Measurements from ENCODE around the gene RSPH6A. TPM values are rescaled to one million over a fixed set of nuclear protein-coding genes. Genes with fewer than 3 reads are reported as not detected.
"Not testable (repeated sequence)": the region's sequence is repeated elsewhere in the genome, so short reads cannot be mapped to it uniquely, and the experiment has no call there.

The RSPH6A gene
- total RNA-seq, 1 experiment from 2014 or later: not detected

DNA sequence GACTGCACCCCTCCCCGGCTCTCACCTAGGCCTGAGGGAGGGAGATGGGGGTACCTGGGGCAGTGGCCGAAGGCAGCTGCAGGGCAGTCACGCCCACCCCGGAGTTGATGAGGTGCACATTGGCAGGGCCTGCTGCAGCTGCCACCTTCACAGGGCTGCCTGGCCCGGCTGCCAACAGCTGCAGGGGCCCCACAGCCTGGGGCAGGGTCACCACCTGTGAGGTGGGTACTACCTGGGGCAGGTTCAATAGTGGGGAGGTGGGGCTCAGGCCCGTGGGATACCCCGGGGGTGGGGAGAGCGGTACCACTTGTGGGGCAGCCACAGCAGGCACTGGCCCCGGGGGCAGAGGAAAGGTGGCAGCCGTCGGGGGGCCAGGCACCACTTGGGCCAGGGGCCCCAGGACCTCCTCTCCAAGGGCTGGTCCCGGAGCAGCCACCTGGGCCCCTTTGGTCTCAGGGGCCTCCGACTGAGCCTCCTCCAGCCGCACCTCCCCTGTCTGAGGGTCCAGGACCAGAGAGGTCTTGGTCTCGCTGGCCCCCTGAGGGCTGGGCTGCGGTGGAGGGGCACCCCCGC, 48.7 kb downstream of the RSPH6A start:
- Histone ChIP-seq H3K4me1 (replicated peaks) (peaks cover 42% of the 10 kb centered on the region), H3K27ac (no peak overlapping the region), H3K9me3 (replicated peaks) (0 out of 2 replicates have a peak, but pooled peaks cover 2% of the 10 kb centered on the region), H3K4me3 (no peak overlapping the region), H3K27me3 (replicated peaks) (no peaks in the 10 kb centered on the region), H3K36me3 (peaks cover 15% of the 10 kb centered on the region)
- no peak for DNase-seq (ENCODE audit: low read depth in 1 of 2, low spot score in 2 of 2)

DNA sequence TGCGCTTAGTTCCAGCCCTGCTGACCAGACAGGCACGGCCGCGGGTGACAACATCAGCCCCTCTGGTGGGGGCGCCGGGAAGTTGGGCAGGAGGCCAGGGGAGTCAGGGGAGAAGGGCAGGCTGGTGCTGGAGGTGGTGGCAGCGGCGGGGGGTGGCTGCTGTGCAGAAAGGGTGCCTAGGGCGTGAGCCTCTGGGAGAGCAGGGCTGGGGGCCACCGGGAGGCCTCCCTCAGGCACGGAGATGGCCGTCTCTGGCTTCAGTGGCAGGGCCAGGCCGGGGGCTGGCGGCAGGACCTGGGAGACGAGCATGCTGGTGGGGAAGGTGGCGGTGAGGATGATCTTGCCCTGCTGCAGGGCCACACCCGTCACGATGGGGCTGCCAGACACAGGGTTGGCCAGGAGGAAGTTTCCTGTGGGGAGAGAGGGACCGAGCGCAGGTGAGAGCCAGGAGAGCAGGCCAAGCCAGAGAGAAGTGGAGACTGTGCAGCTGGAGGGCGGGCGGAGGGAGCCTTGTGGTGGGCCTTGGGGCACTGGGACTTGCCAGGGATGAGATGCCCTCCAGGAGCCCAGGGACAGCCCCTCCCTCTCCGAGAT, 49.3 kb downstream of the RSPH6A start:
- Histone ChIP-seq H3K27ac (no peak overlapping the region), H3K4me3 (no peak overlapping the region), H3K27me3 (replicated peaks) (no peaks in the 10 kb centered on the region), H3K4me1 (replicated peaks) (peaks cover 39% of the 10 kb centered on the region), H3K9me3 (replicated peaks) (0 out of 2 replicates have a peak, but pooled peaks cover 2% of the 10 kb centered on the region), H3K36me3 (peaks cover 9% of the 10 kb centered on the region)
- DNase-seq (ENCODE audit: low read depth in 1 of 2, low spot score in 2 of 2): no peak

GRCh38 chr19:45764945-45765701, 50.0 kb downstream of the RSPH6A start:
- H3K4me3 ChIP-seq: no peak overlapping the region
- H3K36me3 ChIP-seq: peaks cover 8% of the 10 kb centered on the region; the same call in 1 of the 2 replicates
- H3K27me3 ChIP-seq (replicated peaks): no peaks in the 10 kb centered on the region
- H3K9me3 ChIP-seq (replicated peaks): 0 out of 2 replicates have a peak, but pooled peaks cover 2% of the 10 kb centered on the region
- H3K27ac ChIP-seq: no peak overlapping the region
- H3K4me1 ChIP-seq (replicated peaks): peaks cover 33% of the 10 kb centered on the region
- DNase-seq (ENCODE audit: low read depth in 1 of 2, low spot score in 2 of 2): no peak

- Histone ChIP-seq H3K4me1 (replicated peaks) (peaks cover 29% of the 10 kb centered on the region), H3K36me3 (peaks cover 8% of the 10 kb centered on the region; the same call in 1 of the 2 replicates), H3K9me3 (replicated peaks) (0 out of 2 replicates have a peak, but pooled peaks cover 2% of the 10 kb centered on the region), H3K4me3 (no peak overlapping the region), H3K27ac (no peak overlapping the region), H3K27me3 (replicated peaks) (no peaks in the 10 kb centered on the region)
- no peak for DNase-seq (ENCODE audit: low read depth in 1 of 2, low spot score in 2 of 2)
Measured at GRCh38 chr19:45764475-45764874, 50.6 kb downstream of the RSPH6A start.

GRCh38 chr19:45763691-45764294, 51.3 kb downstream of the RSPH6A start:
- no peak for DNase-seq (ENCODE audit: low read depth in 1 of 2, low spot score in 2 of 2)
- no peak overlapping the region for H3K27ac ChIP-seq
- H3K36me3 ChIP-seq: peaks cover 8% of the 10 kb centered on the region; the same call in 1 of the 2 replicates
- H3K4me1 ChIP-seq (replicated peaks): peaks cover 29% of the 10 kb centered on the region
- H3K27me3 ChIP-seq (replicated peaks): no peaks in the 10 kb centered on the region
- H3K4me3 ChIP-seq: no peak overlapping the region
- 0 out of 2 replicates have a peak, but pooled peaks cover 2% of the 10 kb centered on the region for H3K9me3 ChIP-seq (replicated peaks)

GRCh38 chr19:45762870-45763631, 52.1 kb downstream of the RSPH6A start:
- Histone ChIP-seq H3K4me1 (replicated peaks) (peaks cover 26% of the 10 kb centered on the region), H3K27me3 (replicated peaks) (no peaks in the 10 kb centered on the region), H3K36me3 (peaks cover 8% of the 10 kb centered on the region; the same call in 1 of the 2 replicates), H3K27ac (no peak overlapping the region), H3K9me3 (replicated peaks) (no peaks in the 10 kb centered on the region), H3K4me3 (no peak overlapping the region)
- DNase-seq (ENCODE audit: low read depth in 1 of 2, low spot score in 2 of 2): no peak

DNA sequence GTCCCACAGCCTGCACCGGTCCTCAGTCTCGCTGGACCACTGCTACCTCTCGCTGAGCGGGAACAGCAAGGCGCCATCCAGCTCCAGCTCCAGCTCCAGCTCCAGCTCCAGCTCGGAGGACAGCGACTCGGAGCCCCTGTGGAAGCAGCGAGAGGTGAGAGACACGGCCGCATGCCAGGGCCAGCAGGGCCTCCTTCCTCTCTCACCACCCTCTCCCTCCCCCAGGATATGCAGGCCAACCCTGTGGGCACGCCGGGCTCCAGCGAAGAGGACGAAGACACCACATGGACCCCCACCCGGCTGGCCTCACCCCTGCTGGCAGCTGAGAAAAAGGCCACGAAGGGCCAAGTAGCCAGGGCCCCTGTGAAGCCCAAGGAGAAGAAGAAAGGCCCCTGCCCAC, 53.4 kb downstream of the RSPH6A start:
- H3K36me3 ChIP-seq: peaks cover 5% of the 10 kb centered on the region; the same call in 1 of the 2 replicates
- H3K27me3 ChIP-seq (replicated peaks): no peaks in the 10 kb centered on the region
- no peaks in the 10 kb centered on the region for H3K9me3 ChIP-seq (replicated peaks)
- H3K4me1 ChIP-seq (replicated peaks): peaks cover 12% of the 10 kb centered on the region
- DNase-seq (ENCODE audit: low read depth in 1 of 2, low spot score in 2 of 2): no peak
- H3K4me3 ChIP-seq: no peak overlapping the region
- no peak overlapping the region for H3K27ac ChIP-seq

GRCh38 chr19:45758921-45759320, 56.2 kb downstream of the RSPH6A start:
- no peaks in the 10 kb centered on the region for H3K9me3 ChIP-seq (replicated peaks)

GRCh38 chr19:45757695-45758094, 57.4 kb downstream of the RSPH6A start:
- Histone ChIP-seq H3K4me3 (no peak overlapping the region), H3K27ac (no peak overlapping the region), H3K4me1 (replicated peaks) (no peaks in the 10 kb centered on the region), H3K36me3 (no peaks in the 10 kb centered on the region), H3K27me3 (replicated peaks) (no peaks in the 10 kb centered on the region), H3K9me3 (replicated peaks) (no peaks in the 10 kb centered on the region)
- no peak for DNase-seq (ENCODE audit: low read depth in 1 of 2, low spot score in 2 of 2)

More at GRCh38 chr19:45758921-45759320, 56.2 kb downstream of the RSPH6A start:
- Histone ChIP-seq H3K36me3 (no peaks in the 10 kb centered on the region), H3K27ac (no peak overlapping the region), H3K4me3 (no peak overlapping the region), H3K27me3 (replicated peaks) (no peaks in the 10 kb centered on the region), H3K4me1 (replicated peaks) (peaks cover under 1% of the 10 kb centered on the region; the same call in 1 of the 2 replicates)
- no peak for DNase-seq (ENCODE audit: low read depth in 1 of 2, low spot score in 2 of 2)

DNA sequence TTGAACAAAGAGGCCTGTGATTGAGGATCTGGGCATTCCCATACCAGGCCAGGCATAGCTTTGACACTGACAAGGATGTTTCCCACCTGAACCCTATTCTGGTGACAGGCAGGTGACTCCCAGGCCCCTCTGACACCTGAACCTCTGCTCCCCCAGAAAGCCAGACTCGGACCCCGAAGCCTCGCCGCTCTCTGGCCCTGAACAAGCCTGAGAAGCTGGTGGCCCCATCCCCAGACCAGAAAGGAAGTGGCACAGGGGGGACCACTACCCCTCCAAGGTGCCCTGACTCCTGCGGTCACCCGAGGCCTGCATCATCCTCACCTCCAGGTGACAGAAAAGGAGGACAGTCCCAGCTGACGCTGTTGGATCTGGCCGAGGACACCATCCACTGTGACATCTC, 60.8 kb downstream of the RSPH6A start:
- Histone ChIP-seq H3K9me3 (replicated peaks) (no peaks in the 10 kb centered on the region), H3K36me3 (no peaks in the 10 kb centered on the region), H3K4me1 (replicated peaks) (no peaks in the 10 kb centered on the region), H3K4me3 (no peak overlapping the region), H3K27me3 (replicated peaks) (no peaks in the 10 kb centered on the region), H3K27ac (no peak overlapping the region)
- no peak for DNase-seq (ENCODE audit: low read depth in 1 of 2, low spot score in 2 of 2)

DNA sequence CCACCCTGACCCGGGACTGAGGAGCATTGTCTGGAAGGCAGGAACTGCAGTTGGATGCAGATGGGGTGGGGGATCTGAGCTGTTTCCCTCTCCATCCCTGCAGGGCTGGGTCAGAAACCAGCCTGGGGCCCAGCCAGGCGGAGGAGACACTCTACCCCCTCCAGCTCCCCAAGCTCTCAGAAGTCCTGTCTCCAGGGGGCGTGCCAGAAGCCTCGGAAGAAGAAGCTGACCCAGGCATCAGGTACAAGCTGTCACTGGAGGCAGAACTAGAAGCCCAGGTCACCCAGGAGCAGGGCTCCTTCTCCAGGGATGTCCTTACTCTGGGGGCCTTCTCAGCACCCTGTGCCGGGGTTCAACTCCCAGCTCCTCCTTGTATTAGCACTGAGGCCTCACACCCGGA, 61.6 kb downstream of the RSPH6A start:
- Histone ChIP-seq H3K4me1 (replicated peaks) (no peaks in the 10 kb centered on the region), H3K4me3 (no peak overlapping the region), H3K27ac (no peak overlapping the region), H3K9me3 (replicated peaks) (no peaks in the 10 kb centered on the region), H3K36me3 (no peaks in the 10 kb centered on the region), H3K27me3 (replicated peaks) (no peaks in the 10 kb centered on the region)
- no peak for DNase-seq (ENCODE audit: low read depth in 1 of 2, low spot score in 2 of 2)

GRCh38 chr19:45752639-45753038, 62.5 kb downstream of the RSPH6A start:
- H3K4me1 ChIP-seq (replicated peaks): no peaks in the 10 kb centered on the region
- no peaks in the 10 kb centered on the region for H3K36me3 ChIP-seq
- H3K27me3 ChIP-seq (replicated peaks): no peaks in the 10 kb centered on the region
- H3K27ac ChIP-seq: no peak overlapping the region
- DNase-seq (ENCODE audit: low read depth in 1 of 2, low spot score in 2 of 2): no peak
- no peak overlapping the region for H3K4me3 ChIP-seq
- H3K9me3 ChIP-seq (replicated peaks): no peaks in the 10 kb centered on the region

GRCh38 chr19:45751483-45751882, 63.6 kb downstream of the RSPH6A start:
- not testable (repeated sequence) for H3K27ac ChIP-seq

More at GRCh38 chr19:45751483-45751882, 63.6 kb downstream of the RSPH6A start:
- H3K4me3 ChIP-seq; H3K36me3 ChIP-seq; H3K9me3 ChIP-seq (replicated peaks); H3K4me1 ChIP-seq (replicated peaks); DNase-seq (ENCODE audit: low read depth in 1 of 2, low spot score in 2 of 2); H3K27me3 ChIP-seq (replicated peaks): not testable (repeated sequence)

All from SJSA1 (cell line).